DMS79 (cell line): ENCODE measurements around the gene SYT3.
A peak's percentile ranks its signal among the peaks of the same experiment; 100 is the strongest.
"Not testable (repeated sequence)": the region's sequence is repeated elsewhere in the genome, so short reads cannot be mapped to it uniquely, and the experiment has no call there.

Experiments used
- DNase-seq: peaks from one replicate; lab custom pipeline; 2025; lab: John Stamatoyannopoulos, UW

Gene SYT3

DNA sequence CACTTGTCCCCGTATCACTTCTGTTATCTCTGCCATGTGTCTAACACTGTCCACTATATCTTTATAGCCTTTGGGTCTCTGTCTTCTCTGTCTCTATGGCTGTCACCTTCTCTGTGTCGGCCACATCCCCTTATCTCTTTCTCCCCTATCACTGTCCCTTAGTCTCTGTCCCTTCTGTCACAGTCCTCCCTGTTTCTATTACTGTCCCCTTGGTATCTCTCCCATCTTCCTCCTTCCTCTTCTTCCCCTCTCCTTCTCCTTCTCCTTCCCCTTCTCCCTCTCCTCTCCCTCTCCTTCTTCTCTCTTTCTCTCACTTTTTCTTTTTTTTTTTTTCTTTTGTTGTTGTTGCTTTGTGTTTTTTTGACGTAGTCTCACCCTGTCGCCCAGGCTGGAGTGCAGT, 36.7 kb downstream of the SYT3 start:
- no peak for DNase-seq

- DNase-seq = no peak
Measured at GRCh38 chr19:50602496-50602895, 37.2 kb downstream of the SYT3 start.

DNA sequence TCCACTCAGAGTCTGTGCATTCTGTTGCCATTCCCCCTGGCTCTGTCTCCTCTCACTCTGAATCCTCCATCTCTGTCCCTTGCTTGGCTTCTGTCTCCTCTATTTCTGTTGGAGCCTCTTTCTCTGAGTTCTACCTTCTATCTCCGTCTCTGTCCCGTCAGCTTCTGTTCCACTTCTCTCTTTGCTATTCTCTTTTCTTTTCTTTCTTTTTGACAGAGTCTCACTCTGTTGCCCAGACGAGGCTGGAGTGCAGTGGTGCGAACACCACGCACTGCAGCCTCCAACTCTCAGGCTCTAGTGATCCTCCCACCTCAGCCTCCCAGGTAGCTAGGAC, 37.6 kb downstream of the SYT3 start:
- DNase-seq = no peak

- DNase-seq = no peak
Measured at GRCh38 chr19:50601407-50602088, 38.1 kb downstream of the SYT3 start.

- DNase-seq = no peak
Measured at GRCh38 chr19:50599427-50599826, 40.3 kb downstream of the SYT3 start.

- no peak for DNase-seq
Measured at GRCh38 chr19:50590191-50590590, 49.5 kb downstream of the SYT3 start.

DNA sequence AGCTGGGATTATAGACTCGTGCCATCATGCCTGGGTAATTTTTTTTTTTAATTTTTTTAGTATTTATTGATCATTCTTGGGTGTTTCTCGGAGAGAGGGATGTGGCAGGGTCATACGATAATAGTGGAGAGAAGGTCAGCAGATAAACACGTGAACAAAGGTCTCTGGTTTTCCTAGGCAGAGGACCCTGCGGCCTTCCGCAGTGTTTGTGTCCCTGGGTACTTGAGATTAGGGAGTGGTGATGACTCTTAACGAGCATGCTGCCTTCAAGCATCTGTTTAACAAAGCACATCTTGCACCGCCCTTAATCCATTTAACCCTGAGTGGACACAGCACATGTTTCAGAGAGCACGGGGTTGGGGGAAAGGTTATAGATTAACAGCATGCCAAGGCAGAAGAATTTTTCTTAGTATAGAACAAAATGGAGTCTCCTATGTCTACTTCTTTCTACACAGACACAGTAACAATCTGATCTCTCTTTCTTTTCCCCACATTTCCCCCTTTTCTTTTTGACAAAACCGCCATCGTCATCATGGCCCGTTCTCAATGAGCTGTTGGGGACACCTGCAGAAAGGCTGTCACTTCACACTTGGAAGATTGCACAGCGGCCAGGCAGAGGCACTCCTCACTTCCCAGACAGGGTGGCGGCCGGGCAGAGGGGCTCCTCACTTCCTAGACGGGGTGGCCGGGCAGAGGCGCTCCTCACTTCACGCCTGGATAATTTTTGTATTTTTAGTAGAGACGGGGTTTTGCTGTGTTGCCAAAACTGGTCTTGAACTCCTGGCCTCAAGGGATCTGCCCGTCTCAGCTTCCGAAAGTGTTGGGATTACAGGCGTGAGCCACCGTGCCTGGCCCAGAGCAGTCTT, 57.7 kb downstream of the SYT3 start:
- not testable (repeated sequence) for DNase-seq

- DNase-seq = peak; percentile 3
Measured at GRCh38 chr19:50580970-50581634, 58.6 kb downstream of the SYT3 start.

DNA sequence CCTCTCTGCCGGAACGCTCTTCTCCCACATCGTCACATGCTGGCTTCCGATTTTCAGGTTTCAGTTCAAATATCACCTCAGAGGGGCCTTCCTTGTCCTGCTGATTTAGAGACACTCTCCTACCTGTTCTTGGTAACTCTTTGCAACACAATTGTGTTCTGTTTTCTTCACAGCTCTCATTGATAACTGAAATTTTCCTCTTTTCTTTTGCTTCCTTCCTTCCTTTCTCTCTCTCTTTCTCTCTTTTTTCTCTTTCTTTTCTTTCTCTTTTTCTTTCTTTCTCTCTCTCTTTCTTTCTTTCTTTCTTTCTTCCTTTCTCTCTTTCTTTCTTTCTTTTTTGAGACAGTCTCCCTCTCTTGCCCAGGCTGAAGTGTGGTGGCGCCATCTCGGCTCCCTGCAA, 59.4 kb downstream of the SYT3 start:
- DNase-seq = no peak

GRCh38 chr19:50576769-50577168, 62.9 kb downstream of the SYT3 start:
- DNase-seq = not testable (repeated sequence)

- DNase-seq = no peak
Measured at GRCh38 chr19:50573741-50574461, 65.8 kb downstream of the SYT3 start.
